ENCODE measurements around the gene MSTO1.
A peak's percentile ranks its signal among the peaks of the same experiment; 100 is the strongest.
"Not testable (repeated sequence)": the region's sequence is repeated elsewhere in the genome, so short reads cannot be mapped to it uniquely, and the experiment has no call there.

Gene MSTO1

DNA sequence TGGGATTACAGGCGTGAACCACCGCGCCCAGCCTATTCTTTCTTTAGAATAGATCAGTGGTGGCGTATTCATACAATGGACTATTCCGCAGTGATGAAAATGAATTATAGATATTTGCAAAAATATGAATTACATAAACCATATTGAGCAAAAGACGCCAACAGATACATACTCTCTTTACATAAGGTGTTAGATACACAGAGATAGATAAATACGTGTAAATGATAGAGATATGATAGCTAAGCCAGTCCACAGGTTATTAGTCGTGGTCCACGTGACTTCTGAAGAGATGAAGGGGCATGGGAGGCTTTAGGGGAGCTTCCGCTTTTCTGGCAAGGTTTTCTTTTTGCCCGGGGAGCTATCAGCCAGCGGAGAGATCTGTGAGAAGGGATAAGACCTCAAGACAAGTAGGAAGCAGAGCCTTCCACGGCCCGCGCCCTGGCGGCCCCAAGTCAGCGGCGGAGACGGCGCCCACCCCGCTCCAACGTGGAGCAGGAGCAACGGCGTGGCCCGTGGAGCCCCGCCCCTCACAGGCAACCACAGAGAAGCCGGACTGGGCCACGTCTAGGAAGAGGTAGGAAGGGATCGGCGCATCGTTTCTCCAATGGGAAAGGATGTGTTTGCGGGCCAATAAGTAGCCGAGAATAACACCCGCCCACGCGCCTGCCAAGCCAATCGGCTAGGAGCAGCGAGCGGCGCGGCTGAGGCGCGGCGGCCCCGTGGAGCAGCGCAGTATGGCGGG, at the start of gene MSTO1:
Gene MSTO1, plus strand, starts transcription at position 704 of the 742 bp plus-strand sequence. Its CDS starts 31 bp downstream, at position 735.
- H3K4me3 ChIP-seq (ENCODE audit: low read depth, low read length): peak within 1 kb of the TSS; percentile 79
- TF ChIP-seq, protein P1, sequence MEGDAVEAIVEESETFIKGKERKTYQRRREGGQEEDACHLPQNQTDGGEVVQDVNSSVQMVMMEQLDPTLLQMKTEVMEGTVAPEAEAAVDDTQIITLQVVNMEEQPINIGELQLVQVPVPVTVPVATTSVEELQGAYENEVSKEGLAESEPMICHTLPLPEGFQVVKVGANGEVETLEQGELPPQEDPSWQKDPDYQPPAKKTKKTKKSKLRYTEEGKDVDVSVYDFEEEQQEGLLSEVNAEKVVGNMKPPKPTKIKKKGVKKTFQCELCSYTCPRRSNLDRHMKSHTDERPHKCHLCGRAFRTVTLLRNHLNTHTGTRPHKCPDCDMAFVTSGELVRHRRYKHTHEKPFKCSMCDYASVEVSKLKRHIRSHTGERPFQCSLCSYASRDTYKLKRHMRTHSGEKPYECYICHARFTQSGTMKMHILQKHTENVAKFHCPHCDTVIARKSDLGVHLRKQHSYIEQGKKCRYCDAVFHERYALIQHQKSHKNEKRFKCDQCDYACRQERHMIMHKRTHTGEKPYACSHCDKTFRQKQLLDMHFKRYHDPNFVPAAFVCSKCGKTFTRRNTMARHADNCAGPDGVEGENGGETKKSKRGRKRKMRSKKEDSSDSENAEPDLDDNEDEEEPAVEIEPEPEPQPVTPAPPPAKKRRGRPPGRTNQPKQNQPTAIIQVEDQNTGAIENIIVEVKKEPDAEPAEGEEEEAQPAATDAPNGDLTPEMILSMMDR (IDR thresholded peaks at IDR 0.05; ENCODE audit: insufficient read depth, low read depth, low read length, missing control alignments): no peak
- peak; percentile 99 for DNase-seq (ENCODE audit: low read depth)

DNA sequence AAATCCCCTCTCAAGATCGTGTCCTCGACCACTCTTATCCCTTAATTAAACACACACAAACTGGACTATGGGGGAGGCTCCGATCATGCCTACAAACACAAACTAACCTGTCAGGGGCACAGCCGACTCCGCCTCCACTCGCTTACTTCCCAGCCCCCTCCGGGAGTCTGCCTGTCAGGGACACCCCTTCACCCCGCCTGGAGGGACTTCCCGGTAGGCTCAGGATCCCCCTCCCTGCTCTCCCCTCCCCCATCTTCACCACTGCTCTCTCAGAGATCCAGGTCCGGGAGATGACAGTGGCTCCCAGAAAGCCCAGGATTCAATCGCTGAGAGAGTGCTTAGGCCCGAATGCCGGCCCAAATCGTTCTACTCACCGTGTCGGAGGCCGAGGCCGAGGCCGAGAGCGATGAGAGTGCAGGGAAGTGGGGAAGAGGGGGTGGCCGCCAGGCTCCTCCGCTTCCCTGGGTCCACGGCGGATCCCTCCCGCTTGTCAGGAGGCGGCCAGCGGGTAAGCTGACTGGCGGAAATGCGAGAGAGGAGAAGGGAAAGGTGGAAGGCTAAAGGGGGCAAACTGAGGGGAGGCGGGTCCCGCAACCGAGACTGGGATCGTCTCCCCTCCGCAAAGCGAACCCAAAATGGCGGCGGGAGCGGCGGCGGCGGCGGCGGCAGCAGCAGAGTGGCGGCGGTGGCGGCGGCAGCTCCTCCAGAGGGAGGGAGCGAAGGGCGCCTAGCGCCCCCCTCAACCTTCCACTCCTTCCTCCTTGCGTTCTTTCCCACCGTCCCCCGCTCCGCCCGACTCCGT, 48.0 kb upstream of the MSTO1 start:
- DNase-seq (ENCODE audit: low read depth): peak; percentile 32
- peak overlapping the region; percentile 81 for H3K4me3 ChIP-seq (ENCODE audit: low read depth, low read length)

DNA sequence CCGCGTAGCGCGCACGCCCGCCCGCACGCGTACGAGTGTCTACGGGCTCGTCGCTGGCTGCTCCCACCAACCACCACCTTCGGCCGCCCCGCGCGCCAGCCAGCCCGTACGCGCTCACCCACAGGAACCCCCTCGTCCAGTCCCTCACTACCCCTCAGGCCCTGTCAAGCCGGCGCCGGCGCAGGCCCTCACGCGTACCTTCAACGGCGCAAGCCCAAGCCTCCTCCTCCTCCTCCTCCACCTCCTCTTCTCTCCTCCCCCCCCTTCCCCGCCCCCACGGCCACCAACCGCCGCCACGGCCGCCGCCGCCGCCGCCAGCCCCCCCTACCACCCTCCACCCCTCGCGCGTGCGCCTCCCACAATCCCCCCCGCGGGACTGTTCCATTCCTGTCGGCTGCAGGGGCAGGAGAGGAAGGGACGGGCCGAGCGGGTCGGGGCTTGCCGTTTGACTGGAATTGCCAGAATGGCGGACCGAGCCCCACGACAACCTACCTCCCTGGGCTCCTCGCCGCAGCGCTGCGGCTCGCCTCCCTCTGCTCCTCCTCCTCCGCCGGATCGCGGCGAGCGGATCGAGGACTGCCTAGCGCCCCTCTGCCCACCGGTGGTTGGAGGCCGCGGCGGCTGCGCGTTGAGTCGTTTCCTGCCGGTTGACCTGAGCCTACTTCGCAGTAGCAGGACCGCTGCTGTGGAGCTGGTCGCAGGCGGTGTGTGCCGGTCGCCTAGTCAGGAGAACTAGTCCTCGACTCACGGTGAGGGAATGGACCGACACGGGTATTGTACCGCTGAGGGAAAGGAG, 47.2 kb upstream of the MSTO1 start, which contains the start of gene ASH1L:
Gene ASH1L, minus strand, starts transcription at position 223 of the 796 bp plus-strand sequence. CDS start 41,284 bp downstream, outside the sequence.
- DNase-seq (ENCODE audit: low read depth): peak; percentile 97

DNA sequence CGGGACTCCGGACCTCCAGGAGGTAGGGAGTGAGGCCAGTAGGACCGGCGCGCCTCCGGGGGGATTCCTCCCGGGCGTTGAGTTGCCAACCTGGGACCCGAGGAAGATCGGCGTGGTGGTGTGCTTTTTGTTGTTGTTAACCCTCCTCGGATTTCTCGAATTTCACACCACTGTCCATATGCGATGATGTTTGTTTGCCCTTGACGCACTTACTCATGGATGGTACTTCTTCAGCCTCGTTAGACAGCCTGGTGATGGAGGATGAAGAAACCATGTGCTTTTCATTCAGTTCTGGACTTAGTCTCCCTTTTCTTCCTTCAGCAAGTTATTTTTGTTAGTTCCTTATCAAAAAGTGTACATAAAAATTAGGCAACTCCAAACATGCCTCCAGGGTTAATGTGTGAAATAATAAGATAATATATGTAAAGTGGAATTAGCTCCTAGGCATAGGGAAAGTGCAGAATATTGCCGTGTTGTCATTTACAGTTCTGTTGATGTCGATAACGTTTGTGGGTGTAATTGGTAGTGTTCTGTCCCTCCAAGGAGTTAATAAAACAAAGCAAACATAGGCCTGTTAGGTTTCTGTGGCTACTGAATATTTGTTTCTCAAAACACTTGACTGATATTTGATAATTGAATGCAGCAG, 46.5 kb upstream of the MSTO1 start:
- peak; percentile 12 for DNase-seq (ENCODE audit: low read depth)
- peak overlapping the region; percentile 81 for H3K4me3 ChIP-seq (ENCODE audit: low read depth, low read length)

More for the DNA sequence above, 47.2 kb upstream of the MSTO1 start, which contains the start of gene ASH1L:
- H3K4me3 ChIP-seq (ENCODE audit: low read depth, low read length): peak within 1 kb of the TSS; percentile 81
- TF ChIP-seq, protein P1 (IDR thresholded peaks at IDR 0.05; ENCODE audit: insufficient read depth, low read depth, low read length, missing control alignments): no peak

DNA sequence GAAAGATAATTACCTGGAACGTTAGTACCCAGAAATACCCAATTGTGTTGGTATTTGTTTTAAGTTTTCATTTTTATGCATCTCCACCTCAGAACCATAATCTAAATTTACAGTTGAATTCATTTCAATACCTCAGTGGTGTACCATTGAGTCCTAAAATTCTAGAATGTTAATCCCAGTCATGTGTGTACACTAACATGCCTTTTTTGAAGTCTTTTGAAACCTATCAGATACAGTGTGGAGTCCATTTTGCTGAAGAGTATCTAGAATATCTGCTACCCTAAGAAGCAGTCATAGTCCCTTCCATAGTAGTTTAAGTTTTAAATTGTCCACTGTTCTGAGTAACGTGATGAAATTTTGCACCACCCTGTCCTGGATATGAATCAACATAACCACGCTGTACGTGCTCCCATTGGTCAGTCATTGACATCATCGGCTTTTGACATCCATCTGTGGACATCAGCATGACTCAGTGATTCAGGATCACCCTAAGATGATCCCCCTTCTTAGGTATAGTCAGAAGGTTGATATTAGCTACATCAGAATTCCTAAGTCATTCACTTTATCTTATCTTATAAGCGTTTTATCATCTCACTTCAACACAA, 39.9 kb upstream of the MSTO1 start:
- no peak overlapping the region for H3K4me3 ChIP-seq (ENCODE audit: low read depth, low read length)
- no peak for DNase-seq (ENCODE audit: low read depth)
- TF ChIP-seq, protein P1 (IDR thresholded peaks at IDR 0.05; ENCODE audit: insufficient read depth, low read depth, low read length, missing control alignments): no peak

DNA sequence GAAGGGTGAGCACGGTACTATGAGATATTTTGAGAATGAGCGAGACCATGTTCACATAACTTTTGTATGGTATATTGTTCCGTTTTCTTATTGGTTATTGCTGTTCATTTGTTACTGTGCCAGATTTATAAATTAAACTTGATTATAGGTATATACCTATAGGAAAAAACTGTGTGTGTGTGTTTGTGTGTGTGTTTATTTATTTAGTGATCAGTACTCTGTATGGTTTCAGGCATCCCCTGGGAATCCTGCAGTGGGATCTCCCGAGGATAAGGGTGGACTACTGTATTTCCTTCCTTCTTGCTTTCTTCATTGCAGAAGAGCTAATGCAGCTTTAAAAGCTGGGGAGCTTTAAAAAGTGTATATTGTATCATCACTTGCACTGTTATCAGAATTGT, 39.4 kb upstream of the MSTO1 start:
- no peak overlapping the region for H3K4me3 ChIP-seq (ENCODE audit: low read depth, low read length)
- TF ChIP-seq, protein P1 (IDR thresholded peaks at IDR 0.05; ENCODE audit: insufficient read depth, low read depth, low read length, missing control alignments): no peak
- no peak for DNase-seq (ENCODE audit: low read depth)

DNA sequence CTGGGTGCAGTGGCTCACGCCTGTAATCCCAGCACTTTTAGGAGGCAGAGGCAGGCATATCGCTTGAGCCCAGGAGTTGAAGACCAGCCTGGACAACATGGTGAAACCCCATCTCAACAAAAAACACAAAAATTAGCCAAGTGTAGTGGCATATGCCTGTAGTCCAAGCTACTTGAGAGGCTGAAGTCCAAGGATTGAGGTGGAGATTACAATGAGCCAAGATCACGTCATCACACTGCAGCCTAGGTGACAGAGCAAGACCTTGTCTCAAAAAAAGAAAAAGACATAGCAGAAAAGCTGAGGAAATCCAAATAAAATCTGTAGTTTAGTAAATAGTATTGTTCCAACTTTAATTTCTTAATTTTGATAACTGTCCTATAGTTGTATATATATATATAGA, 35.9 kb upstream of the MSTO1 start:
- no peak overlapping the region for H3K4me3 ChIP-seq (ENCODE audit: low read depth, low read length)
- no peak for DNase-seq (ENCODE audit: low read depth)
- TF ChIP-seq, protein P1 (IDR thresholded peaks at IDR 0.05; ENCODE audit: insufficient read depth, low read depth, low read length, missing control alignments): no peak

DNA sequence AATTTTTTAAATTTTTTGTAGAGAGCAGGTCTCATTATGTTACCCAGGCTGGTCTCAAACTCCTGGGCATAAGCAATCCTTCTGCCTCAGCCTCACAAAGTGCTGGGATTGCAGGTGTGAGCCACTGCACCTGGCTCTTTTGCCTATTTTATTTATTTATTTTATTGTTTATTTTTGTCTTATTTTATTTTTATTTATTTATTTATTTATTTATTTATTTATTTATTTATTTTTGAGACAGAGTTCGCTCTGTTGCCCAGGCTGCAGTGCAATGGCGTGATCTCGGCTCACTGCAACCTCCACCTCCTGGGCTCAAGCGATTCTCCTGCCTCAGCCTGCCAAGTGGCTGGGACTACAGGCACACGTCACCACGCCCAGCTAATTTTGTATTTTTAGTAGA, 34.4 kb upstream of the MSTO1 start:
- H3K4me3 ChIP-seq (ENCODE audit: low read depth, low read length); DNase-seq (ENCODE audit: low read depth): not testable (repeated sequence)

DNA sequence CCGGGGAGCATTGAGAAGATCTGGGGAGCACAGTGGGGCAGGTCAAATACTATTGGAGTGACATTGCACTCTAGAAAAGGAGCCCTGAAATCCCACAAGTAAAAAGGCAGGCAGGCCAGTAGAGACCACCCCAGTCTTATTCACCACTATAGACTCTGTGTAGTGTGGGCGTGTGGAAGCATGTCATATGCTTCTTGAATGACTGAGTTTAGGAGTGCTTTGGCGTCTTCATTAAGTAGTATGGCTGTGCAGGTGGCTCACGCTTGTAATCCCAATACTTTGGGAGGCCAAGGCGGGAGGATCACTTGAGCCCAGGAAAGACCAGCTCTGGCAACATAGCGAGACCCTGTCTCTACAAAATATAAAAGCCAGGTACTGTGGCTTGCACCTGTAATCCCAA, 26.2 kb upstream of the MSTO1 start:
- H3K4me3 ChIP-seq (ENCODE audit: low read depth, low read length); DNase-seq (ENCODE audit: low read depth): not testable (repeated sequence)

DNA sequence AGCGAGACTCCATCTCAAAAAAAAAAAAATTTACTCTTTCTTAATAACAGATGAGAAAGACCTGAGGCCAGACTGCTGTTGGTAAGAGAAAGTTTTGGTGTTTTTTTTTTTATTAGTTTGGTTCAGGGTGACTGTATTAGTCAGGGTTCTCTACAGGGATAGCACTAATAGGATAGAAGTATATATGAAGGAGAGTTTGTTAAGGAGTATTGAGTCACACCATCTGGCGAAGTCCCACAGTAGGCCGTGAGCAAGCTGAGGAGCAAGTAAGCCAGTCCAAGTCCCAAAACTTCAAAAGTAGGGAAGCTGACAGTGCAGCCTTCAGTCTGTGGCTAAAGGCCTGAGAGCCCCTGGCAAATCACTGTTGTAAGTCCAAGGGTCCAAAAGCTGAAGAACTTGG, 20.7 kb upstream of the MSTO1 start:
- DNase-seq (ENCODE audit: low read depth); H3K4me3 ChIP-seq (ENCODE audit: low read depth, low read length): not testable (repeated sequence)

All from GM12865 (cell line).